ENCODE results near the gene FREM2.

The FREM2 gene, protein sequence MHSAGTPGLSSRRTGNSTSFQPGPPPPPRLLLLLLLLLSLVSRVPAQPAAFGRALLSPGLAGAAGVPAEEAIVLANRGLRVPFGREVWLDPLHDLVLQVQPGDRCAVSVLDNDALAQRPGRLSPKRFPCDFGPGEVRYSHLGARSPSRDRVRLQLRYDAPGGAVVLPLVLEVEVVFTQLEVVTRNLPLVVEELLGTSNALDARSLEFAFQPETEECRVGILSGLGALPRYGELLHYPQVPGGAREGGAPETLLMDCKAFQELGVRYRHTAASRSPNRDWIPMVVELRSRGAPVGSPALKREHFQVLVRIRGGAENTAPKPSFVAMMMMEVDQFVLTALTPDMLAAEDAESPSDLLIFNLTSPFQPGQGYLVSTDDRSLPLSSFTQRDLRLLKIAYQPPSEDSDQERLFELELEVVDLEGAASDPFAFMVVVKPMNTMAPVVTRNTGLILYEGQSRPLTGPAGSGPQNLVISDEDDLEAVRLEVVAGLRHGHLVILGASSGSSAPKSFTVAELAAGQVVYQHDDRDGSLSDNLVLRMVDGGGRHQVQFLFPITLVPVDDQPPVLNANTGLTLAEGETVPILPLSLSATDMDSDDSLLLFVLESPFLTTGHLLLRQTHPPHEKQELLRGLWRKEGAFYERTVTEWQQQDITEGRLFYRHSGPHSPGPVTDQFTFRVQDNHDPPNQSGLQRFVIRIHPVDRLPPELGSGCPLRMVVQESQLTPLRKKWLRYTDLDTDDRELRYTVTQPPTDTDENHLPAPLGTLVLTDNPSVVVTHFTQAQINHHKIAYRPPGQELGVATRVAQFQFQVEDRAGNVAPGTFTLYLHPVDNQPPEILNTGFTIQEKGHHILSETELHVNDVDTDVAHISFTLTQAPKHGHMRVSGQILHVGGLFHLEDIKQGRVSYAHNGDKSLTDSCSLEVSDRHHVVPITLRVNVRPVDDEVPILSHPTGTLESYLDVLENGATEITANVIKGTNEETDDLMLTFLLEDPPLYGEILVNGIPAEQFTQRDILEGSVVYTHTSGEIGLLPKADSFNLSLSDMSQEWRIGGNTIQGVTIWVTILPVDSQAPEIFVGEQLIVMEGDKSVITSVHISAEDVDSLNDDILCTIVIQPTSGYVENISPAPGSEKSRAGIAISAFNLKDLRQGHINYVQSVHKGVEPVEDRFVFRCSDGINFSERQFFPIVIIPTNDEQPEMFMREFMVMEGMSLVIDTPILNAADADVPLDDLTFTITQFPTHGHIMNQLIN (N-terminal part only)

DNA sequence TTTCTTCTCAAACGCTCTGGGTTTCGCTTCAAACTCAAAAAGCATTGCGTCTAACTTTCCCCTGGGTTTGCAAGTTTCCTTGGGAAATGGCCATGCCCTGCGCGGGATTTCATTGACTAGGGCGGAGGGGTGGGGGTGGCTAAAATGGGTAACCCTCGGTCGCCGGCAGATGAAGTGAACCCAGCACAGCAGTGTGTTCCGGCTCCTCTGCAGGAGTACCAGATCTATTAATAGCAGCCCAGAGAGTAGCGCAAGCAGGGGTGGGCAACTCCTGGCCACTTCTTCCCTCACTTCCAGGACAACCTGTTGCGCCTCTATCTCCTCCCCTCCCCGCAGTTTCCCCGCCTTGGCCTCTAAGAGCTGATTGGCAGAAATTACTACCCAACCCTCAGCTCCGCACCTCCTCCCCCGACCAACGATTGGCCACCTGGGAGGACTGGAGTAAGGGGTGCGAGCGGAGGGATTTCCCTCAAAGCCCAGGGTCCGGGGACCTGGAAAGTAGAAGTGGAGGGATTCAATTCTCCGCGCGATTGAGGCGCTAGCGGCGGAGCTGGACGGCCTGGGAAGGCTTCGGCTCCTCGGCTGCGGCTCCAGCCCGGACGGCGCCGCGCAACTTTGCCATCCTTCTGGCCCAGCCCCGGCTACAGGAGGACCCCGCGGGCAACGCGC is at the start of gene FREM2:
Gene FREM2 (plus strand): TSS at position 501 of the 669 bp plus-strand sequence. CDS start 268 bp downstream, outside the sequence.
- peak; percentile 71 for DNase-seq (ENCODE audit: low spot score)

DNA sequence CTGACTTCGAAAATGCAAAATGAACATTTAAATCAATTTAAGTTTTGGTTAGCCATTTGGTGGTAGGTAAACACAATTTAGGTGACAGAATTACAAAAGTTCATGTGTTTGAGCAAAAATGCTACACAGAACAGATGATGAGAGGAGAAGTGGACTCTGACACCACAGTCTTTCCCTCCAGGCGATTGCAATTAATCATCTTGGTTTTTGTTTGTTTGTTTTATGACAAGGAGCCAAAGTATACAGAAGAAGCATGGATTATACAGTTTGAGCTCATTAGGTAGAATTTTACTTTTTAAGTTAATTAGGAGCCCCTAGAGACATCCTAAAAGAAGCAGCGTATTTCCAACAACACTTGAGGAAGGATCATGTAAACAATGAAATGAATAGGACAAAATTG is 49.3 kb upstream of the FREM2 start:
- DNase-seq (ENCODE audit: low spot score), result no peak

DNA sequence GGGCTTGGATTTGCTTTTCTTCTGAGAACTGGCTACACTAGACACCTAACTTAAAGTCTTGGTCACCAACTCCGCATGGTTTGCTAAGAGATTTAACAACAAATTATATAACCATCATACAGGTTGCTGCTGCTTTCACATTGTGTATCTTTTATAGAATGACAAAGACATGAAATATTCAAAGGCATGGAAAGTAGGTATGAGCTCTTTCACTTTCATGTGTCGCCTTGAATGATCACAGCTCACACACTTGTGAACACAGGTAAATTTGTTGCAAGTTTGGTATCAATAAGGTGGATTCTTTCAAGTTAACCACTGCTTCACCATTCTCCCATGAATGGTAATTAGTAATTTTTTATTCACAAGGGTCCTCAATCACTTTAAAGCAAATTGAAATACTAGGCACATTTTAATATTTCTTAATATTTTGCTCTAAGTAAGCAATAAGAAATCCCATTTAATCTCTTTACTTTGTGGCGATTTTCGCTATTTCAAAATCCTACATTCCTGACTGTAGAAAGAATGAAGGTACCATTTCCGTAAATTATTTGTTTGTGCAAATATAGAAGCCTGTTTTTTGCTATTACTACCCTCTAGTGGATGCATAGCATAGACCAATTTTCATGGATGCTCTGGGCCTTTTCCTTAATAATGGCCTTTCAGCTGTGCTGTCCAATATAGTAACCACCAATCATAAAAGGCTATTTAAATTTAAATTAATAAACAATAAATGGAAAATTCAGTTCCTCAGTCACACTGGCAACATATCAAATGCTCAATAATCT is 45.5 kb upstream of the FREM2 start:
- no peak for DNase-seq (ENCODE audit: low spot score)

DNA sequence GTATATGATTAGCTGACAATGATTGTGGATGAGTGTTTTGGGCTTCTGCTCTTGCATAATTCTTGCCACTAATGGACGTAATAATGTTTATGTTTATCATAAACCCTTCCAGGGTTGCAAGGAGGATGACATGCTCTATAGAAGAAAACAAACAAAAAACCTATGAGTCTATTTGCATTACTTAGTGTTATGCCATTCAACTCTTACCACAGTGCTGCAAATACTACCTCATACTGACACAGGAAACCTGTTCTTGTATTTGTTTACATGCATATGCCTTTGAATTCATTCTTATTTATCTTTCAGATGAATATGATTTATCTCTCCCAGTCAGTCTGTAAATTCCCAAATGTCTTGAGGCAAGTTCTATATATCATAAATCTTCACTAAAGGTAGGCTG is 39.6 kb upstream of the FREM2 start:
- DNase-seq (ENCODE audit: low spot score), result no peak

DNA sequence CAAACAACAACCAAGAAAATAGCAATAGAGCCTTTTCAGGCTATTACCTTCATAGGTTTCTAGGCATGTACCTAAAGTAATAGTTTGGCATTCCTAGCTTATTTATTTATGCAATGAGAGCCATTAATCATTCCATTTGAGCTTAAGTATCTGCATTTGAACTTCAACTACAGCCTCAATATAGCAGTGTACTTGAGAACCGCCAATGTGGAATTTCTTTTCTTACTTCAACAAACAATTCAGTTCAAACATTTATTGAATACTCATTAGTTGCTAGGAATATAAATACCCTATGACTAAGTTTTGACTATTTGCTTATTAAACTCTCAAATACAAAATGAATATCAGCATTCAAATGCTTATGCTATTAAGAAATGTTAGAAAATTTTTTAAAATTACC is 38.0 kb upstream of the FREM2 start:
- DNase-seq (ENCODE audit: low spot score), result no peak

DNA sequence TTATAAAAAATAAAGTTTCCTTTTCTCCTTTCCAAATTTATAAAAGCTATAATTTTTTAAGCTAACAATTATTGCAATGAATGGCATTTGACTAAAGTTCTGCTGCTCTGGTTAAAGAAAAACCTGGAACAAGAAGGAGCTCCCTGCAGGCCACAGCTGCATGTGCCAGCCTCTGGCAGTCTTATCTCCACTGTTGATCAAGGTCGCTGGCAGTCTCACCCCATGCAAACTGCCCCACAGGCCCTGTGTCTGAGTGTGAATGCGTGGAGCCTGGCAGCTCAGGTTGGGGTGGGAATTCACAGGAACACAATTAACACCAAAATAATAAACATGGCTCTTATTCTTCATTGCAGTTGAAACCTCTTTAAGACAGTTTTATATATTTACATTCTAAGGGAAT is 30.2 kb upstream of the FREM2 start:
- no peak for DNase-seq (ENCODE audit: low spot score)

DNA sequence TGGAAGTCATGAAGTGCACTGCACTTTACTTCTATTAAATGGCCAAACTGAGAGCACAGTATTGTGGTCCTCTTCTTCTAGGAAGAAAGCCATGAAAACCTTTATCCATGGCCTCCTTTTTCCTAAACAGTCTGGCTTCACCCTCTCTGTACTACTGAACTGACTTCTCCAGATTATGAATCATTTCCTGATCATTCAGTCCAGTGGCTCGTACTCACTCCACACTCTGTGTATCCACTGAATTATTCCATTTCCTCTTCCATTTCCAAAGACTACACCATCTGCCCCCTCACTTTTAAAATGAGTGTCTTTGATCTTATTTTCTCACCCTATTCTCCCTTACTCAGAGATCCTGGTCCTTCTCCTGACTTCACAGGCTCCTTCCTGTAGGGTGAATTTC is 29.7 kb upstream of the FREM2 start:
- DNase-seq (ENCODE audit: low spot score), result no peak

DNA sequence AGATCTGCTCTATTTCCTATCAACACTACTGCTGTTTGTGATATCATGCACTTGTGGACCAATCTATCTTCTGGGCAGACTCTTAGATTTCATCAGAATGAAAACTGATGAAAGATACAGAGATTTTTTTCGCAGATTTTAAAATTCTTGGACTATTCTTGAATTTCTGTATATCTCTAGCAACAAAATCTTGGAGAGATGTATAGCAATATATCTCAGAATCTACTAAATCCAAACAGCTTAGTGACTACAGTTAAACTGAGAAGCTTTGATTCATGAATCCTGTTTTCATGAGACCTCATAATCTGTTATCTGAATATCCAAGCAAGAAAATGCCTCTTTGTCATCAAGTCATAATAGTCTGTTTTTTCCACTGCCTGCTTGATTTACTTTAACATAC is 28.0 kb upstream of the FREM2 start:
- no peak for DNase-seq (ENCODE audit: low spot score)

DNA sequence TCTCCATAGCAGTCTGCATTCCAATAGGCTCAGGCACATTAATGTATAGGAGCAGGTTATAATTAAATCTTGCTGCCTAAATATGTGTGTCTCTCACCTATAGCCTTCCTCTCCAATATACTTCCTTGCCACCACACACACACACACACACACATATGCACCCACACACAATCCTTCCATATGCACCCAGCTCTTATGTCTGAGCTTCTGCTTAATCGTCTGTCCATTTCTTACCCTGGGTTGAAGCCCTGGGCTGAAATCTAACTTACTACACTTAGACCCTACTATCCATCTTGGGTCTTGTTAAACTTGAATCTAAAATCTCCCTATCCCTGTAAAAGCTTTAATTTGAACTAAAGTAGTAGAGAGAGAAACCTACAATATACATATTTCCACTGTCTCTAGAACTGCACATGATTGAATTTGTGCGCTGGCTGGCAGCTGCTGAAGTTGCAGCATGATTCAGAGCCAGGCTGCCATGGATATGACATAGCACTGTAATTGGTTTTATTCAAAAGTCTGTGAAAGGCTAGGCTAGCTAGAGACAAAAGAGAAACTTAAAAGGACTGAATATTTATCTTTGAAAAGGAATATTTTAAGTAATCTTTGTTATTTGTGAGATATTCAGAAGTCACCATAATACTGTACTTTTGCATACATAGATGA is 25.7 kb upstream of the FREM2 start:
- no peak for DNase-seq (ENCODE audit: low spot score)

DNA sequence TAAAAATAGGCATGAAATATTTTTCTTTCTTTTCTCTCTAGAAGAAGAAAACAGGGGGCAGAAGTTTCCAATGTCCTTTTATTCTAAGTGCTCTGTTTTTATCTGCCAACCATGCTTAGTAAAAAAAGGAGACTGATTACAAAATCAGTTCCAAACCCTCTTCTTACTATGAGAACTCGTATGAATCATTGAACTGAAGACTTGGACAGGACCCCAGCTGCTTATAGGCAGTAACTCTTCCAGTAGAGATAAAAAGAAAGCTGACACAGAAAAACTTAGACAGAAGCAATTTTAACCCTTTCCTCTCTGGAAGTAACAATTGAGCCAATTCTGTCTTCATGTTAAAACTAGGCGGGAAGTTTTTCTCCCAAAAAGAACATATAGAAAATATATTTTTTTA is 24.5 kb upstream of the FREM2 start:
- DNase-seq (ENCODE audit: low spot score), result no peak

DNA sequence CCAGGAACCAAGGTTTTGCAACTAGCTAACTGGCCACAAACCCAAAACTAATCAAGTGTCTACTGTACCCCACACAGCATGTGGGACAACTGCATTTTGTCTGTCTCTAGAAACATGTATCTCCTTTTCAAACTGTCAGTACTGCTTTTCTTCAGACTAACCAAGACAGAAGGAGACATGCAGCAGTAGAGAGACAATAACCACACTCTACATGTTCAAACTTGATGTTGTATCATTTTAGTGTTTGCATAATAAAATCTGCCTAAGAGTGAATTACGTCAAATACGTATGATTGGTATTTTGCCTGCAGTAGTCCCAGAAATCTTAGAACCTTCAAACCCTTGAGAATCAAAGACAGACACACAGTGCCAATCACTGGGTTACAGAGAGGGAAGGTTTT is 22.0 kb upstream of the FREM2 start:
- DNase-seq (ENCODE audit: low spot score), result no peak

DNA sequence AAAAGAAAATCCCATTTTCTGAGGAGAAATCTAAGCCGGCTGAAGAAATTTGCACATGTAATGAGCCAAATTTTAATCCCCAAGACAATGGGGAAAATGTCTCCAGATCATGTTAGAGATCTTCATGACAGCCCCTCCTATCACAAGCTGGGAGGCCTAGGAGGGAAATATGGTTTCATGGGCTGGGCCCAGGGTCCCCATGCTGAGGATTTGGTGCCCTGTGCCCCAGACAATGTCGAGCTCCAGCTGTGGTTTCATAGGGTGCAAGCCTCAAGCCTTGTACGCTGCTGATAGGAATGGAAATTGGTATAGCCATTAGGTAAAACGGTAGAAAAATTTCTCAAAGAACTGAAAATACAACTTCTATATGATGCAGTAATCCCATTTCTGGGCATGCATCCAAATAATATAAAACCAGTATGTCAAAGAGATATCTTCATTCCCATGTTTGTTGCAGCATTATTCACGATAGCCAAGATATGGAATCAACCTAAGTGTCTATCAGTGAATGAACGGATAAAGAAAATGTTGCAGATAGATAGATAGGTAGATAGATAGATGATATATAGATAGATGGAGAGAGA is 19.3 kb upstream of the FREM2 start:
- DNase-seq (ENCODE audit: low spot score), result no peak

DNA sequence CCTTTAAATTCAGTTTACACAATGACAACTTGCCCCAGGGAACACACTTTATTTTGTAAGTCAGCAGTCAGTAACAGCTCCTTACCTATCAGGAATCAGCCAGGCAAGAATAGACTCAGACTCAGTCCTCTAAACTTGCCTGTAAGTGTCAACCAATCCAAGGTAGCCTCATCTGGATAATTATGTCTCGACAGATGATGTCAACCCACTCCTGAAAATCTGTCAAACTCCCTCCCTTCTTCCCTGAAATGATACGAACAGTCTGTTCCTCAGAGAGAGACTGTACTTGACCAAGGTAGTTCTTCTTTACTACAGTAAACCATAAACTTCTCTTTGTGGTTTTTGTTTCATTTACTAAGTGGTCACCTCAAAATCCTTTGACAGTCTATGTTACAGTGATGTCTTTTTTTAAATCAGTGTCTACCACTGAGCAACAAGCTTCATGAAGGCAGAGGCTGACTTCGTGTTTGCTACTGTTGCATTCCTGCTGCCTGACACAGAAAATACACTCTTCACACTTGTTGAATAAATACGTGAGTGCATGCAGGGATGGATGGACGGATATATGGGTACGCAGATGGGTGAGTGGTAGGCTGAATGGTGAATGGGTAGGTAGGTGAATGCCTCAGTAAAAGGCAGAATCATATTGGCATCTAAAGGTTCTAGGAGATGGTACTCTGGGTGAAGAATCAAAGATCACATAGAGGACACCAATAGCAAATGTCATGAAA is 17.5 kb upstream of the FREM2 start:
- no peak for DNase-seq (ENCODE audit: low spot score)

DNA sequence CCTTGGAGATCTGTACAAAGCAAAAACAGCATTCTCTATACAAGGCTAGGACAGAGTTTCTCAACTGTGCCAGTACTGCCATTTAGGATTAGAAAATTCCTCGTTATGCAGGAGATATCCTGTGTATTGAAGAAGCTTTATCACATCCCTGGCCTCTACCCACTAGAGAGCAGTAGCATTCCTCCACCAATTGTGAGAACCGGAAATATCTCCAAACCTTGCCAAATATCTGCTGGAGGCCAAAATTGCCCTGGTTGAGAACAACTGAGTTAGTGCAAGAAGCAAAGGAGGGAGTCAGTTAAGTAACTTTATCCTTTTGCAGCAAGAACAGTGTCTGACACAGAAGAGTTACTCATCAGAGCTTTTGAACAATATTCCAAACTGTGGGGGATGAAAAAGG is 16.2 kb upstream of the FREM2 start:
- no peak for DNase-seq (ENCODE audit: low spot score)

DNA sequence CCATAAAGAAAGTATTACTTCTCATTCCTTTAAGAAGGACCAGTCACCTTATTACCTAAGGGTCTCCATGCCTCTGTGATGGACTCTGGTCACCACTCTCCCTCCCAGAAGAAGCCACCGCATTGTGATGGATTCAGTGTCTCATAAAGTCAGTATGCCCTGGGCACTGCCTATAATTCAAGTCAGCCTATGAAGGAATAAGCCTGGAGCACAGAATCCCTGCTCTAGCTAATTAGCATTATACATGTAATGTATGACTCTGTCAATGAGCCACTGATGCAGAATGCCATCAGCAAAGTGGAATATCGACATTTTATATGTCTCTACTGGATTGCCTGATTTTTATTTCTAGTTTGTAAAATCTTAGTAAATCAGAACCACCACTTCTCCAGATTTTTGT is 14.9 kb upstream of the FREM2 start:
- no peak for DNase-seq (ENCODE audit: low spot score)

DNA sequence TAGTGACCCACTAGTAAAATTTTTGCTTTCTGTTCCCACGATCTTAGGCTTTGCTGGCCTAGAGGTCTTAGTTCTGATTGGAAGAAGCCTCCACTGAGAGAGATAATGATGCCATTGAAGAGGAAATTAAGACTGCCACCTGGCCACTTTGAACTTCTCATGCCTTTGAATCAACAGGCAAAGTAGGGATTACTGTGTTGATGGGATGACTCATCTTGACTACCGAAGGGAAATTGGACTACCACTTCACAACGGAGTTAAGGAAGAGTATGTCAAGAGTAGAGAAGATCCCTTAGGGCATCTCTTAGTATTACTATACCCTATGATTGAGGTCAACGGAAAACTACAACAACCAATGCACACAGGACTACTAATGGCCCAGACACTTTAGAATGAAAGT is 12.7 kb upstream of the FREM2 start:
- peak; percentile 50 for DNase-seq (ENCODE audit: low spot score)

DNA sequence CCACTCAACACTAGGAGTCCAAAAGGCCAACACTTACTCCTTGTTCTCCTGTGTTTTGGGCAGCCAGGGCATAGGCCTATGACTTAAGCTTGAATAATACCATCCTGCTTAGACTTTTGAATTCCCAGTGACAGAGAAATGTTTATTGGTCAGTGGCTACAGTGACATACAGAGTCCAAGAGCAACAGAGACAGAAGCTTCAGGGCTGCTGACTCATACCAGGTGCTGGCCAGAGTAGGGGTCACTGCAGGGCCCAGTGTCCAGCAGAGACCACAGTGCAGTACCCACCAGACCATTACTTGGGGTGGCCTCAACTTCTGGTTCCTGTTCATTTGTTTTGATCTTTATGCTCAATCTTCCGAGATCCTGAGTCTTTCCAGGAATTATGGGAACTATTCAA is 6.0 kb upstream of the FREM2 start:
- DNase-seq (ENCODE audit: low spot score), result no peak

DNA sequence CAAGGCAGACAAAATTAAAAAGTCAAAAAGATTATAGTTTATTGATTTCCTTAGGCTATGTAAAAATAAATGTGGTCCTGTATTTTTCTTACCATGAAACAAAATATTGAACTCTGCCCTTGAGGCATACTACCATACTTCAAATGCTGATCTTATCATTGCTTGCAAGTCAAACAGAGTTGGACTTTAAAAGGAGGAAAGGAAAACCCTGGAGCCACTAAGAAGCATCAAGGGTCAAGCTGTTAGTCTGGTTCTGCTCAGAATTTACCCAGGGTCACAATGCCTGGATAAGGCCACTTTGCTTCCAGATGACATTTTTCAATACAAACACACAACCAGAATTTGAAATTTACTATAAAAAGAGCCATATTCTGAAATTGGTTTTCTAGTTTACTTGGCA is 2.2 kb upstream of the FREM2 start:
- DNase-seq (ENCODE audit: low spot score), result no peak

DNA sequence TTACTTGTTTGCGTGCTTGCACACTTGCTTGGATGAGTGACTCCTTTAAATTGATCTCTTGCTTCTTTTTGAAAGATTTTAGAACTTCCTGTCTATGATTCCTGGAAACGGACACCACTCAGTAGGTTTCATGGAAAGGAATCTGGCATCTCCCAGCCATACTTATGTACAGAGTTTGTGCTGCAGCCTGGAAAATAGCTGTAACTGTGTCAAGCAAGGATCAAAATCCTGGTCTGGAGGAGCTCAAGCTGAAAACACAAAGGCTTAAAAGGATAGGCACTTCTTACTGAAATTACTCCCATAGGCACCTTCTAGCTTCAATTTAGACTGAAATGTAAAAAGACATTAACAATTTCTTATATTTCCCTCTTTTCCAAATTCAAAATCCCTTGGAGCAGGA is 1.4 kb upstream of the FREM2 start:
- DNase-seq (ENCODE audit: low spot score), result no peak
